ENCODE measurements around the gene MOB2.

The MOB2 gene

DNA sequence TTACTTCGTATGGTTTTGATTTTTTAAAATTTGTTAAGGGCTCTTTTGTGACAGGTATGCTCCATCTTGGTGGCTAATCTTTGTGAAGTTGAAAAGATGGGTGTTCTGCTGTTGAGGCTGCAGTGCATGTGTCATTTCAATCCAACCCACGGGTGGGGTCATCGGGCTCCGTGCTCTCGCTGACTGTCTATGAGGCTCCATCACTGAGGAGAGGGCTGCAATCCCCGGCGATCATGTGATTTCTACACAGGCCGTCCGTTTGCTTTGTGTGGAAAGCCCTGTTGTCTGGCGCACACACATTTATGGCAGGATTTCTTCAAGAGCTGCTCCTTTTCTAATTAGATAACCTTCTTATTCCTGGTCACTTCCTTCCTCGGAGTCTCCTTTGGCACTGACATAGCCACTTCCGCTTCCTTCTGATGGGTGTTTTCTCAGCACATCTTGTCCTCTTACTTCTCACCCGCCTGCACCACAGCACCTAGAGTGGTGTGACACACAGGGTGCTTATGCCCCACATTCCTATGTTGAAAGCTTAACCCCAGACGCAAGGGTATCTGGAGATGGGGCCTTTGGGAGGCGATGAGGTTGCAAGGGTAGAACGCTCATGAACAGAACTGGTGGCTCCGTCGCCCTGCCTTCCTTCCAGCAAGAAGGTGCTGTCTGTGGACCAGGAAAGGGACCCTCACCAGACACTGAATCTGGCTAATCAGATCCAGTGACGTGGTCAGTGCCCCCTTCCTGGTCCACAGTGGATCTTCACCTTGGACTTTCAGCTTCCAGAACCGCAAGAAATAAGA lies 9.4 kb downstream of the MOB2 start:
- TF ChIP-seq SUZ12 (IDR thresholded peaks at IDR 0.05) = no peak
- no peak for TF ChIP-seq HDGF (IDR thresholded peaks at IDR 0.05; ENCODE audit: borderline replicate concordance)
- no peak for TF ChIP-seq BHLHE40 (IDR thresholded peaks at IDR 0.05; ENCODE audit: borderline replicate concordance)
- POLR2A ChIA-PET = no interaction called here
- DNase-seq (ENCODE audit: extremely low spot score) = no peak
- CTCF ChIA-PET = no interaction called here

DNA sequence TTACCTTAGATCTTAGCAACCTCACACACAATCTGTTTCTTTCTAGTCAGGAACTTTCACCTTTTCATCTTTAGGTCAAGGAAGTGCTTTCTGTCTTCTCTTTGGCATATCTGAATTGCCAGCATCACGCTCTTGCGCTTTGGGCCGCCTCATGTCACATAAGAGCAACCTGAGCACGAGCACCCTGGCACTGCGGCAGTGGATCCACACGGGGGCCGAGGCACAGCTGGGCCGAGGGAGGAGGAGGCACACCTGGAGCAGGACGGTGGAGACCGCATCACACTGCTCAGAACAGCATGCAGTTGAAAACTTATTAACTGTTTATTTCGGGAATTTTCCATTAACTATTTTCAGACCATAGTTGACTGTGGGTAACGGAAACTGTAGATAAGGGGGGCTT lies 10.7 kb downstream of the MOB2 start:
- DNase-seq (ENCODE audit: extremely low spot score) = no peak
- POLR2A ChIA-PET = no interaction called here
- CTCF ChIA-PET = no interaction called here
- TF ChIP-seq FOXK2 (IDR thresholded peaks at IDR 0.05) (no peak), BHLHE40 (IDR thresholded peaks at IDR 0.05; ENCODE audit: borderline replicate concordance) (no peak), FOXM1 (IDR thresholded peaks at IDR 0.05; ENCODE audit: borderline replicate concordance) (no peak), SUZ12 (IDR thresholded peaks at IDR 0.05) (no peak), TARDBP (IDR thresholded peaks at IDR 0.05) (no peak), ELF4 (IDR thresholded peaks at IDR 0.05) (no peak), CTBP1 (IDR thresholded peaks at IDR 0.05; ENCODE audit: borderline replicate concordance) (no peak), PKNOX1 (IDR thresholded peaks at IDR 0.05) (no peak), L3MBTL2 (conservative IDR thresholded peaks at IDR 0.05) (no peak), ZNF384 (IDR thresholded peaks at IDR 0.05) (no peak), ARNT (IDR thresholded peaks at IDR 0.05) (no peak)

DNA sequence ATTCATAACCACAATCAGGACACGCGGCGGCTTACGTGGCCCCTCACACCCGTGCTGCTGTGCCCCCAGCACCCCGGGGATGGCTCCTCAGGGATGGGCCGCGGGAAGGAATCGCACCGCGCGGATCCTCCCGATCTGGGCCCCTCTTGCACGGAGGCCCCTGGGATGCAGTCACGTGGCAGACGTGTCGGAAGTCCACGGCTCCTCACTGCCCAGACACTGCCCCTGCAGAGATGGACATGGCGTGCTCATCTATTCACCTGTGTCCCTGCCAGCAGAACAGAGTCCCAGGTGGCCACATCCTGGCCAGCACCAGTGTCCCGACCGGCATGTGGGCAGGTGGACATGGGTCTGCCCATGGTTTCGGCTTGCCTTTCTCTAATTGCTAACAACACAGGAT lies 12.8 kb downstream of the MOB2 start:
- no peak for TF ChIP-seq PKNOX1 (IDR thresholded peaks at IDR 0.05)
- TF ChIP-seq FOXM1 (IDR thresholded peaks at IDR 0.05; ENCODE audit: borderline replicate concordance) = no peak
- TF ChIP-seq SP1 (IDR thresholded peaks at IDR 0.05) = no peak
- no peak for TF ChIP-seq ZNF384 (IDR thresholded peaks at IDR 0.05)
- TF ChIP-seq LEF1 (IDR thresholded peaks at IDR 0.05; ENCODE audit: borderline replicate concordance) = no peak
- no peak for TF ChIP-seq CTBP1 (IDR thresholded peaks at IDR 0.05; ENCODE audit: borderline replicate concordance)
- TF ChIP-seq TARDBP (IDR thresholded peaks at IDR 0.05) = no peak
- no peak for TF ChIP-seq ARNT (IDR thresholded peaks at IDR 0.05)
- TF ChIP-seq L3MBTL2 (conservative IDR thresholded peaks at IDR 0.05) = no peak
- TF ChIP-seq FOXK2 (IDR thresholded peaks at IDR 0.05) = no peak
- no peak for TF ChIP-seq SUZ12 (IDR thresholded peaks at IDR 0.05)

DNA sequence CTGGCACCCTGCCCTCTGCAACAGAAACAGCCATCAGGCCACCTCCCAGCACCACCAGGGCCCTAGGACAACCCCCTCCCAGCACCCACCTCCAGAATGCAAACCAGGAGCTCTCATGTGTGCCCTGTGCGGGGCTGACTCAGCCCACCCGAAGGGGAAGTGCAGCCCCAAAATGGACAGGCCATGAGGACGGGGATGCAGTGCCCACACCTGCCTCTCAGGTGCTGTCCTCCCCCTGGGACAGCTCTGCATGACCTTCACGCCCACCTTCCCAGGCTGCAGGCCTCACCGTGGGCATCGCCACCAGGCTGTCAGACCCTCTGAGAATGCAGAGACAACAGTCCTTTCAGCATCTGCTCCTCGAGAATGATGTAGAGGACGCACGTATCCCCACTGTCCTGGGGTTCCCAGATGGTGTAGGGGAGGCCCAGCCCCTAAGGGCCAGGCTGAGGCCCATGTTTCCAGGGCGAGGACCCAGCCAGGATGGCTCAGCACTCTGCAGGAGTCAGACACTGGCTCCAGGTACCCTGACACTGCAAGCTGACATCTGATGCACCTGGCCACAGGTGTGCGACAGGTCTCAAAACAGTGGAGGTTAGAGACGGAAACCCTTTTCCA lies 13.5 kb downstream of the MOB2 start:
- CTCF ChIA-PET = no interaction called here
- TF ChIP-seq SP1 (IDR thresholded peaks at IDR 0.05) (no peak), FOXK2 (IDR thresholded peaks at IDR 0.05) (no peak), LEF1 (IDR thresholded peaks at IDR 0.05; ENCODE audit: borderline replicate concordance) (no peak), ELF4 (IDR thresholded peaks at IDR 0.05) (no peak), ZNF384 (IDR thresholded peaks at IDR 0.05) (no peak), BHLHE40 (IDR thresholded peaks at IDR 0.05; ENCODE audit: borderline replicate concordance) (no peak), TARDBP (IDR thresholded peaks at IDR 0.05) (no peak), HDGF (IDR thresholded peaks at IDR 0.05; ENCODE audit: borderline replicate concordance) (no peak), FOXM1 (IDR thresholded peaks at IDR 0.05; ENCODE audit: borderline replicate concordance) (no peak), ARNT (IDR thresholded peaks at IDR 0.05) (no peak), NFRKB (IDR thresholded peaks at IDR 0.05) (no peak), L3MBTL2 (conservative IDR thresholded peaks at IDR 0.05) (no peak), CTBP1 (IDR thresholded peaks at IDR 0.05; ENCODE audit: borderline replicate concordance) (no peak), FOXA1 (IDR thresholded peaks at IDR 0.05) (no peak)
- POLR2A ChIA-PET = no interaction called here
- DNase-seq (ENCODE audit: extremely low spot score) = no peak

More for the DNA sequence above, 12.8 kb downstream of the MOB2 start:
- POLR2A ChIA-PET = no interaction called here
- DNase-seq (ENCODE audit: extremely low spot score) = no peak
- CTCF ChIA-PET = no interaction called here

- CTCF ChIA-PET = no interaction called here
- POLR2A ChIA-PET = no interaction called here
- no peak for DNase-seq (ENCODE audit: extremely low spot score)
- TF ChIP-seq LEF1 (IDR thresholded peaks at IDR 0.05; ENCODE audit: borderline replicate concordance) (no peak), FOXA1 (IDR thresholded peaks at IDR 0.05) (no peak), CTBP1 (IDR thresholded peaks at IDR 0.05; ENCODE audit: borderline replicate concordance) (no peak), L3MBTL2 (conservative IDR thresholded peaks at IDR 0.05) (no peak), FOXM1 (IDR thresholded peaks at IDR 0.05; ENCODE audit: borderline replicate concordance) (no peak), ZNF384 (IDR thresholded peaks at IDR 0.05) (no peak), ARNT (IDR thresholded peaks at IDR 0.05) (no peak), BHLHE40 (IDR thresholded peaks at IDR 0.05; ENCODE audit: borderline replicate concordance) (no peak), TARDBP (IDR thresholded peaks at IDR 0.05) (no peak)
Observed at GRCh38 chr11:1472180-1473005, 14.2 kb downstream of the MOB2 start.

DNA sequence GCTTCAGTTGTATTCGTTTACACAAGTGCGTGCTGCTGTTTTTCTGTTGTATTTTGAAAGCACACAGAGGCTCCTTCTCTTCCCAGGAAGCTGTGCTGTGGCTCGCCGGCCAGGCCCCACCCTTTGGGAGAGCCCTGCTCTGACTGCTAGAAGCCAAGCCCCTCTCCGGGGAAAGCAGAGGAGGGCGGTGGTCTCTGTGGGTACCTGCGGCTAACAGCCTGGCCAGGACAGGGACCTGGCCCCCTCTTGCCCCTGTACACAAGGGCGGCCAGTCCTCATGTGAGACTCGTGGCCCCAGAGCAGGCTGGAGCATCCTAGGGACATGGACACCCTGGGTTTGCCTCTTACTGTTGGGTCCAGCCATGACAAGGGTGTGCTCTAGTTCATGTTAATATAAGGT lies 14.8 kb downstream of the MOB2 start:
- POLR2A ChIA-PET = no interaction called here
- DNase-seq (ENCODE audit: extremely low spot score) = no peak
- CTCF ChIA-PET = no interaction called here
- TF ChIP-seq ARNT (IDR thresholded peaks at IDR 0.05) (no peak), ZNF384 (IDR thresholded peaks at IDR 0.05) (no peak), PKNOX1 (IDR thresholded peaks at IDR 0.05) (no peak), NFRKB (IDR thresholded peaks at IDR 0.05) (no peak)

Measured in HEK293T (cell line).